Parathyroid adenoma (tissue), 2 donors: ENCODE measurements around the gene TMEM154.

ENCODE experiments used
- H2AFZ ChIP-seq: fragments of 300-600 bp; sonication (generic); one replicate; pipeline ENCODE4 v1.7.0; 2017; ENCODE audit warnings: antibody characterized with exemption, mild to moderate bottlenecking
- H3K27ac ChIP-seq: fragments of 300-600 bp; sonication (generic); one replicate; pipeline ENCODE4 v1.7.0; 2017
- H3K27me3 ChIP-seq: fragments of 300-600 bp; sonication (generic); one replicate; pipeline ENCODE4 v1.7.0; 2017; ENCODE audit warnings: low read length; ENCODE audit not compliant: control insufficient read depth, insufficient read depth
- H3K36me3 ChIP-seq: fragments of 300-600 bp; sonication (generic); one replicate; pipeline ENCODE4 v1.7.0; 2017; ENCODE audit warnings: low read length; ENCODE audit not compliant: control insufficient read depth, insufficient read depth
- H3K4me1 ChIP-seq: fragments of 300-600 bp; sonication (generic); one replicate; pipeline ENCODE4 v1.7.0; 2017; ENCODE audit warnings: control low read depth
- H3K4me2 ChIP-seq: fragments of 300-600 bp; sonication (generic); one replicate; pipeline ENCODE4 v1.7.0; 2017; ENCODE audit warnings: low read length
- H3K4me3 ChIP-seq: fragments of 300-600 bp; sonication (generic); one replicate; pipeline ENCODE4 v1.7.0; 2017; ENCODE audit warnings: low read depth, low read length
- H3K79me2 ChIP-seq: fragments of 300-600 bp; sonication (generic); one replicate; pipeline ENCODE4 v1.7.0; 2017; ENCODE audit warnings: control low read depth
- H3K9ac ChIP-seq: fragments of 300-600 bp; sonication (generic); one replicate; pipeline ENCODE4 v1.7.0; 2017; ENCODE audit warnings: mild to moderate bottlenecking
- H3K9me3 ChIP-seq: fragments of 300-600 bp; sonication (generic); one replicate; pipeline ENCODE4 v1.7.0; 2017; ENCODE audit warnings: low read length; ENCODE audit not compliant: control insufficient read depth
- CTCF ChIP-seq: fragments of 300-600 bp; sonication (generic); IDR thresholded peaks from one replicate; pipeline ENCODE4 v1.7.0; 2017; ENCODE audit warnings: antibody characterized with exemption, mild to moderate bottlenecking
- donor health status: primary hyperparathyroidism.

Gene TMEM154

GRCh38 chr4:152651473-152652060, 28.2 kb downstream of the TMEM154 start:
- no peak overlapping the region for H3K4me2 ChIP-seq

GRCh38 chr4:152646221-152646620, 33.6 kb downstream of the TMEM154 start:
- no peaks in the 10 kb centered on the region for H3K9me3 ChIP-seq
- no peaks in the 10 kb centered on the region for H3K27me3 ChIP-seq
- no peak overlapping the region for H3K27ac ChIP-seq
- H3K9ac ChIP-seq: no peak overlapping the region
- H3K4me2 ChIP-seq: no peak overlapping the region
- no peak overlapping the region for H2AFZ ChIP-seq
- no peak overlapping the region for H3K4me3 ChIP-seq
- no peaks in the 10 kb centered on the region for H3K4me1 ChIP-seq
- TF ChIP-seq CTCF: no peak
- H3K79me2 ChIP-seq: no peaks in the 10 kb centered on the region
- no peaks in the 10 kb centered on the region for H3K36me3 ChIP-seq

More at GRCh38 chr4:152651473-152652060, 28.2 kb downstream of the TMEM154 start:
- Histone ChIP-seq H3K9ac (no peak overlapping the region), H3K4me3 (no peak overlapping the region), H3K36me3 (no peaks in the 10 kb centered on the region), H3K27ac (no peak overlapping the region), H2AFZ (no peak overlapping the region), H3K27me3 (no peaks in the 10 kb centered on the region), H3K9me3 (no peaks in the 10 kb centered on the region), H3K79me2 (no peaks in the 10 kb centered on the region), H3K4me1 (no peaks in the 10 kb centered on the region)
- no peak for TF ChIP-seq CTCF

GRCh38 chr4:152644130-152644529, 35.7 kb downstream of the TMEM154 start:
- no peaks in the 10 kb centered on the region for H3K9me3 ChIP-seq
- no peak overlapping the region for H3K4me2 ChIP-seq
- H3K27me3 ChIP-seq: no peaks in the 10 kb centered on the region
- no peaks in the 10 kb centered on the region for H3K4me1 ChIP-seq
- no peak for TF ChIP-seq CTCF
- no peaks in the 10 kb centered on the region for H3K79me2 ChIP-seq
- no peak overlapping the region for H3K9ac ChIP-seq
- H3K4me3 ChIP-seq: no peak overlapping the region
- no peaks in the 10 kb centered on the region for H3K36me3 ChIP-seq
- H3K27ac ChIP-seq: no peak overlapping the region
- no peak overlapping the region for H2AFZ ChIP-seq

GRCh38 chr4:152643153-152644035, 36.4 kb downstream of the TMEM154 start:
- Histone ChIP-seq H3K4me1 (no peaks in the 10 kb centered on the region), H3K79me2 (no peaks in the 10 kb centered on the region), H3K4me3 (no peak overlapping the region), H3K36me3 (no peaks in the 10 kb centered on the region), H3K9ac (no peak overlapping the region), H3K27ac (no peak overlapping the region), H3K27me3 (no peaks in the 10 kb centered on the region), H2AFZ (no peak overlapping the region), H3K9me3 (no peaks in the 10 kb centered on the region), H3K4me2 (no peak overlapping the region)
- no peak for TF ChIP-seq CTCF
